WTC11 (cell line): ENCODE results near the gene TREML2. TPM values are rescaled to one million over a fixed set of nuclear protein-coding genes. Genes with fewer than 3 reads are reported as not detected.

ENCODE experiments used
- ATAC-seq: fragments of 200-7000 bp; cut with Tn5 transposase; 2 replicates; pipeline ENCODE4 v1.10.0; 2021; ENCODE audit warnings: mild to moderate bottlenecking, moderate library complexity
- CTCF ChIA-PET: fragments of 300-600 bp; sonication (Branson Sonifier 250); formaldehyde crosslinking; loops from one replicate; lab custom pipeline; 2021; ENCODE audit warnings: antibody characterized with exemption; lab: Charles Lee
- POLR2A ChIA-PET: fragments of 350-600 bp; sonication (Branson Sonifier 250); formaldehyde crosslinking; loops from one replicate; lab custom pipeline; 2021; ENCODE audit warnings: antibody characterized with exemption; lab: Charles Lee
- DNase-seq: peaks from one replicate; pipeline ENCODE4 v3.0.0; 2021; ENCODE audit warnings: low spot score
- H3K27ac Mint-ChIP-seq: 2 replicates; pipeline ENCODE4 v1.8.0; 2021; ENCODE audit warnings: mixed read lengths
- H3K27me3 Mint-ChIP-seq: 2 replicates; pipeline ENCODE4 v1.8.0; 2021; ENCODE audit warnings: low read depth, mild to moderate bottlenecking, moderate library complexity, mixed read lengths
- H3K36me3 Mint-ChIP-seq: 2 replicates; pipeline ENCODE4 v1.8.0; 2021; ENCODE audit warnings: mixed read lengths
- H3K4me1 Mint-ChIP-seq: 2 replicates; pipeline ENCODE4 v1.8.0; 2022; ENCODE audit warnings: mixed read lengths
- H3K4me3 Mint-ChIP-seq: 2 replicates; pipeline ENCODE4 v1.8.0; 2021; ENCODE audit warnings: mild to moderate bottlenecking, moderate library complexity, mixed read lengths
- H3K9me3 Mint-ChIP-seq: 2 replicates; pipeline ENCODE4 v1.8.0; 2021; ENCODE audit warnings: mixed read lengths
- ATF1 ChIP-seq: sonication (generic); formaldehyde crosslinking; IDR thresholded peaks from 2 replicates; pipeline ENCODE4 v1.8.1; 2023; ENCODE audit warnings: mild to moderate bottlenecking, moderate library complexity, missing genetic modification reagents
- CREB1 ChIP-seq: sonication (generic); formaldehyde crosslinking; IDR thresholded peaks from 2 replicates; pipeline ENCODE4 v1.8.0; 2023; ENCODE audit warnings: mild to moderate bottlenecking, missing genetic modification reagents
- CREM ChIP-seq: sonication (generic); formaldehyde crosslinking; IDR thresholded peaks from 2 replicates; pipeline ENCODE4 v1.8.1; 2022; ENCODE audit warnings: mild to moderate bottlenecking, missing genetic modification reagents, moderate library complexity
- ESRRA ChIP-seq: sonication (generic); formaldehyde crosslinking; IDR thresholded peaks from 2 replicates; pipeline ENCODE4 v1.8.1; 2022; ENCODE audit warnings: mild to moderate bottlenecking, missing genetic modification reagents, borderline replicate concordance
- JUN ChIP-seq: sonication (generic); formaldehyde crosslinking; IDR thresholded peaks from 2 replicates; pipeline ENCODE4 v1.8.0; 2023; ENCODE audit warnings: mild to moderate bottlenecking, missing genetic modification reagents
- NFATC4 ChIP-seq: fragments of 250-450 bp; sonication (Bioruptor Pico); IDR thresholded peaks from 2 replicates; pipeline ENCODE4 v1.9.0; 2021; ENCODE audit warnings: mild to moderate bottlenecking
- OVOL2 ChIP-seq: fragments of 250-450 bp; sonication (Bioruptor Pico); IDR thresholded peaks from 2 replicates; pipeline ENCODE4 v1.9.0; 2021; ENCODE audit warnings: mild to moderate bottlenecking, borderline replicate concordance
- TEAD1 ChIP-seq: sonication (generic); formaldehyde crosslinking; IDR thresholded peaks from 2 replicates; pipeline ENCODE4 v1.8.0; 2022; ENCODE audit warnings: mild to moderate bottlenecking, missing genetic modification reagents
- TP53 ChIP-seq: sonication (generic); formaldehyde crosslinking; IDR thresholded peaks from 2 replicates; pipeline ENCODE4 v1.8.1; 2023; ENCODE audit warnings: mild to moderate bottlenecking, missing genetic modification reagents
- ZNF263 ChIP-seq: sonication (generic); formaldehyde crosslinking; IDR thresholded peaks from 2 replicates; pipeline ENCODE4 v1.8.1; 2022; ENCODE audit warnings: low read depth, mild to moderate bottlenecking, moderate library complexity, missing genetic modification reagents
- ZNF317 ChIP-seq: sonication (generic); formaldehyde crosslinking; IDR thresholded peaks from 2 replicates; pipeline ENCODE4 v1.8.1; 2023; ENCODE audit warnings: low read depth, mild to moderate bottlenecking, moderate library complexity, missing genetic modification reagents, borderline replicate concordance
- total RNA-seq: library from RNA; stranded (reverse); gene quantifications from 3 replicates; pipeline ENCODE4 v1.2.3, GENCODE V29; 2021
- TF ChIP-seq, protein P1 (sequence below): sonication (generic); formaldehyde crosslinking; IDR thresholded peaks from 2 replicates; pipeline ENCODE4 v1.8.0; 2022; ENCODE audit warnings: mild to moderate bottlenecking, missing genetic modification reagents
- TF ChIP-seq, protein P2 (sequence below): fragments of 250-450 bp; sonication (Bioruptor Pico); IDR thresholded peaks from 2 replicates; pipeline ENCODE4 v1.9.0; 2021; ENCODE audit warnings: mild to moderate bottlenecking
- TF ChIP-seq, protein P3 (sequence below): sonication (generic); formaldehyde crosslinking; IDR thresholded peaks from 2 replicates; pipeline ENCODE4 v1.8.1; 2023; ENCODE audit warnings: mild to moderate bottlenecking, missing genetic modification reagents, borderline replicate concordance
- TF ChIP-seq, protein P4 (sequence below): fragments of 250-450 bp; sonication (Bioruptor Pico); IDR thresholded peaks from 2 replicates; pipeline ENCODE4 v1.9.0; 2021; ENCODE audit warnings: mild to moderate bottlenecking

TREML2 gene
- total RNA-seq, 1 experiment from 2014 or later, result 0.15 TPM

DNA sequence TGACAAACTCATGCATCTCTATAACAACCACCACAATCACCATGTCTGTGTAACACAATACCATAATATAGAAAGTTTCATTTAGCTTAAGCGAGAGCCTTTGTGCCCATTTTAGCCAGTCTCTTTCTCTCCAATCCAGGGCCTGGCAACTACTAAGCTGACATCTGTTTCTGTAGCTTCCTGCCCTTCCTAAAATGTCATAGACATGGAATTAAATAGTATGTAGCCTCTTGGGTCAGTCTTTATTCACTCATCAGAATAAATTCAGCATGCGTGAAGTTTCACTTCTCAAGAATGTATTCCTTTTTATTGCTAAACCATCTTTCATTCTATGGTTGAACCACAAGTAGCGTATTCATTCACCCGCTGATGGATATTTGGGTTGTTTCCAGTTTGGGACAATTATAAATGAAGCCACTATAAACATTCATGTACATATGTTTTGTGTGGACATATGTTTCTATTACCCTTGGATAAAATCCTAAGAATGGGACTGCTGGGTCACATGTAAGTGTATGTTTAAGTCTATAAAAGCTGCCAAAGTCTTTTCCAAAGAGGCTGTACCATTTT lies 36.3 kb downstream of the TREML2 start:
- no peaks in the 10 kb centered on the region for H3K36me3 Mint-ChIP-seq
- DNase-seq (no peak), ATAC-seq (no peak)
- no peak overlapping the region for H3K27ac Mint-ChIP-seq
- TF ChIP-seq, protein P1, sequence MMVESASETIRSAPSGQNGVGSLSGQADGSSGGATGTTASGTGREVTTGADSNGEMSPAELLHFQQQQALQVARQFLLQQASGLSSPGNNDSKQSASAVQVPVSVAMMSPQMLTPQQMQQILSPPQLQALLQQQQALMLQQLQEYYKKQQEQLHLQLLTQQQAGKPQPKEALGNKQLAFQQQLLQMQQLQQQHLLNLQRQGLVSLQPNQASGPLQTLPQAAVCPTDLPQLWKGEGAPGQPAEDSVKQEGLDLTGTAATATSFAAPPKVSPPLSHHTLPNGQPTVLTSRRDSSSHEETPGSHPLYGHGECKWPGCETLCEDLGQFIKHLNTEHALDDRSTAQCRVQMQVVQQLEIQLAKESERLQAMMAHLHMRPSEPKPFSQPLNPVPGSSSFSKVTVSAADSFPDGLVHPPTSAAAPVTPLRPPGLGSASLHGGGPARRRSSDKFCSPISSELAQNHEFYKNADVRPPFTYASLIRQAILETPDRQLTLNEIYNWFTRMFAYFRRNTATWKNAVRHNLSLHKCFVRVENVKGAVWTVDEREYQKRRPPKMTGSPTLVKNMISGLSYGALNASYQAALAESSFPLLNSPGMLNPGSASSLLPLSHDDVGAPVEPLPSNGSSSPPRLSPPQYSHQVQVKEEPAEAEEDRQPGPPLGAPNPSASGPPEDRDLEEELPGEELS (CRISPR knock-in tag), result no peak
- no peak for TF ChIP-seq ZNF317
- TF ChIP-seq, protein P2, sequence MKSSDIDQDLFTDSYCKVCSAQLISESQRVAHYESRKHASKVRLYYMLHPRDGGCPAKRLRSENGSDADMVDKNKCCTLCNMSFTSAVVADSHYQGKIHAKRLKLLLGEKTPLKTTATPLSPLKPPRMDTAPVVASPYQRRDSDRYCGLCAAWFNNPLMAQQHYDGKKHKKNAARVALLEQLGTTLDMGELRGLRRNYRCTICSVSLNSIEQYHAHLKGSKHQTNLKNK (CRISPR knock-in tag), result no peak
- TF ChIP-seq OVOL2, result no peak
- TF ChIP-seq, protein P3, sequence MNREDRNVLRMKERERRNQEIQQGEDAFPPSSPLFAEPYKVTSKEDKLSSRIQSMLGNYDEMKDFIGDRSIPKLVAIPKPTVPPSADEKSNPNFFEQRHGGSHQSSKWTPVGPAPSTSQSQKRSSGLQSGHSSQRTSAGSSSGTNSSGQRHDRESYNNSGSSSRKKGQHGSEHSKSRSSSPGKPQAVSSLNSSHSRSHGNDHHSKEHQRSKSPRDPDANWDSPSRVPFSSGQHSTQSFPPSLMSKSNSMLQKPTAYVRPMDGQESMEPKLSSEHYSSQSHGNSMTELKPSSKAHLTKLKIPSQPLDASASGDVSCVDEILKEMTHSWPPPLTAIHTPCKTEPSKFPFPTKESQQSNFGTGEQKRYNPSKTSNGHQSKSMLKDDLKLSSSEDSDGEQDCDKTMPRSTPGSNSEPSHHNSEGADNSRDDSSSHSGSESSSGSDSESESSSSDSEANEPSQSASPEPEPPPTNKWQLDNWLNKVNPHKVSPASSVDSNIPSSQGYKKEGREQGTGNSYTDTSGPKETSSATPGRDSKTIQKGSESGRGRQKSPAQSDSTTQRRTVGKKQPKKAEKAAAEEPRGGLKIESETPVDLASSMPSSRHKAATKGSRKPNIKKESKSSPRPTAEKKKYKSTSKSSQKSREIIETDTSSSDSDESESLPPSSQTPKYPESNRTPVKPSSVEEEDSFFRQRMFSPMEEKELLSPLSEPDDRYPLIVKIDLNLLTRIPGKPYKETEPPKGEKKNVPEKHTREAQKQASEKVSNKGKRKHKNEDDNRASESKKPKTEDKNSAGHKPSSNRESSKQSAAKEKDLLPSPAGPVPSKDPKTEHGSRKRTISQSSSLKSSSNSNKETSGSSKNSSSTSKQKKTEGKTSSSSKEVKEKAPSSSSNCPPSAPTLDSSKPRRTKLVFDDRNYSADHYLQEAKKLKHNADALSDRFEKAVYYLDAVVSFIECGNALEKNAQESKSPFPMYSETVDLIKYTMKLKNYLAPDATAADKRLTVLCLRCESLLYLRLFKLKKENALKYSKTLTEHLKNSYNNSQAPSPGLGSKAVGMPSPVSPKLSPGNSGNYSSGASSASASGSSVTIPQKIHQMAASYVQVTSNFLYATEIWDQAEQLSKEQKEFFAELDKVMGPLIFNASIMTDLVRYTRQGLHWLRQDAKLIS (CRISPR knock-in tag), result no peak
- no peak for TF ChIP-seq ESRRA
- TF ChIP-seq ZNF263 (CRISPR knock-in tag), result no peak
- TF ChIP-seq TP53 (CRISPR knock-in tag), result no peak
- TF ChIP-seq JUN (CRISPR knock-in tag), result no peak
- peaks cover 2% of the 10 kb centered on the region; the same call in 1 of the 2 replicates for H3K27me3 Mint-ChIP-seq
- H3K9me3 Mint-ChIP-seq, result no peaks in the 10 kb centered on the region
- H3K4me3 Mint-ChIP-seq, result no peak overlapping the region
- ChIA-PET POLR2A (no interaction called here), CTCF (no interaction called here)
- no peaks in the 10 kb centered on the region for H3K4me1 Mint-ChIP-seq

DNA sequence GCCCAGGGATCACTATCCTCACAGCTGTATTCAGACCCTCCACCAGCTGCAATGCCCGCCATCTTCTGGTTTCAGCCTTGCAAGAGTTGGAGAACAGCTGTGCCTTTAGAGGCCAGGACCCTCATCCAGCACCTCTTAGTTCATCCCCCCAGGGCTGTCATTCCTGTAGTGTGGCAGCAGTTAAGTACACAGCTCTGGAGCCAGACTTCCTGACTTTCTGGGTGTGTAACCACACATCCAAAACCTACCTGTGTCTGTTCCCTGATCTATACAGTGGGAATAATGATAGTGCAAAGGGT lies 37.6 kb downstream of the TREML2 start:
- no peak for TF ChIP-seq CREB1 (CRISPR knock-in tag)
- TF ChIP-seq, protein P4, sequence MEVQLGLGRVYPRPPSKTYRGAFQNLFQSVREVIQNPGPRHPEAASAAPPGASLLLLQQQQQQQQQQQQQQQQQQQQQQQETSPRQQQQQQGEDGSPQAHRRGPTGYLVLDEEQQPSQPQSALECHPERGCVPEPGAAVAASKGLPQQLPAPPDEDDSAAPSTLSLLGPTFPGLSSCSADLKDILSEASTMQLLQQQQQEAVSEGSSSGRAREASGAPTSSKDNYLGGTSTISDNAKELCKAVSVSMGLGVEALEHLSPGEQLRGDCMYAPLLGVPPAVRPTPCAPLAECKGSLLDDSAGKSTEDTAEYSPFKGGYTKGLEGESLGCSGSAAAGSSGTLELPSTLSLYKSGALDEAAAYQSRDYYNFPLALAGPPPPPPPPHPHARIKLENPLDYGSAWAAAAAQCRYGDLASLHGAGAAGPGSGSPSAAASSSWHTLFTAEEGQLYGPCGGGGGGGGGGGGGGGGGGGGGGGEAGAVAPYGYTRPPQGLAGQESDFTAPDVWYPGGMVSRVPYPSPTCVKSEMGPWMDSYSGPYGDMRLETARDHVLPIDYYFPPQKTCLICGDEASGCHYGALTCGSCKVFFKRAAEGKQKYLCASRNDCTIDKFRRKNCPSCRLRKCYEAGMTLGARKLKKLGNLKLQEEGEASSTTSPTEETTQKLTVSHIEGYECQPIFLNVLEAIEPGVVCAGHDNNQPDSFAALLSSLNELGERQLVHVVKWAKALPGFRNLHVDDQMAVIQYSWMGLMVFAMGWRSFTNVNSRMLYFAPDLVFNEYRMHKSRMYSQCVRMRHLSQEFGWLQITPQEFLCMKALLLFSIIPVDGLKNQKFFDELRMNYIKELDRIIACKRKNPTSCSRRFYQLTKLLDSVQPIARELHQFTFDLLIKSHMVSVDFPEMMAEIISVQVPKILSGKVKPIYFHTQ (CRISPR knock-in tag), result no peak
- no peak for TF ChIP-seq NFATC4
- TF ChIP-seq TEAD1 (CRISPR knock-in tag), result no peak
- TF ChIP-seq OVOL2, result no peak
- TF ChIP-seq ATF1 (CRISPR knock-in tag), result no peak
- TF ChIP-seq CREM, result no peak
- ChIA-PET POLR2A (no interaction called here), CTCF (no interaction called here)
- Mint-ChIP-seq H3K27me3 (peaks cover 4% of the 10 kb centered on the region; the same call in 1 of the 2 replicates), H3K9me3 (no peaks in the 10 kb centered on the region), H3K36me3 (no peaks in the 10 kb centered on the region), H3K4me3 (no peak overlapping the region), H3K4me1 (no peaks in the 10 kb centered on the region), H3K27ac (no peak overlapping the region)
- DNase-seq (no peak), ATAC-seq (no peak)
